22Rv1 (cell line): Measurements from ENCODE around the gene PLB1.

ENCODE experiments used
- ZFX ChIP-seq: fragments of 450-650 bp; IDR thresholded peaks from 2 replicates; pipeline ENCODE4 v1.6.1; 2017; ENCODE audit warnings: antibody characterized with exemption, borderline replicate concordance
- TF ChIP-seq, protein P1 (sequence below): fragments of 450-650 bp; IDR thresholded peaks from 2 replicates; pipeline ENCODE4 v1.5.1; 2017; ENCODE audit warnings: mild to moderate bottlenecking

DNA sequence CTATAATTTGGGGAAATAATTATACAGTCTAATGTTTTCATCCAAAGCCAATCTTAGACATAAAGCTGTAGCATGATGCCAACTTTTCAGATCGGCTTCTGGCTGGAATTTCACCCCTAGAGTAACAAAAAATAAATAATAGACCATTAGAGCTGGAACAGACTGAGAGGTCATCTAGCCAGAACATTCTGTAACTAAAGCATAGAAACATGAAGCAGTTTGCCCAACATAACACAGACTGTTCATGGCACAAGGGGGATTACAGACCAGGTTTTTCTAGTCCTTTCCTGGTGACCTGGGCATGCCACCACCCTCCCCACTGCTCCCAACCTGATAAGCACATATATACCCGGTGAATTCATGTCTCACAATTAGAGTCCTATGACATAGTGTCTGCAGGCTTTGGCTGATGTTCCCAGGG, 139.3 kb downstream of the PLB1 start:
- TF ChIP-seq, protein P1, sequence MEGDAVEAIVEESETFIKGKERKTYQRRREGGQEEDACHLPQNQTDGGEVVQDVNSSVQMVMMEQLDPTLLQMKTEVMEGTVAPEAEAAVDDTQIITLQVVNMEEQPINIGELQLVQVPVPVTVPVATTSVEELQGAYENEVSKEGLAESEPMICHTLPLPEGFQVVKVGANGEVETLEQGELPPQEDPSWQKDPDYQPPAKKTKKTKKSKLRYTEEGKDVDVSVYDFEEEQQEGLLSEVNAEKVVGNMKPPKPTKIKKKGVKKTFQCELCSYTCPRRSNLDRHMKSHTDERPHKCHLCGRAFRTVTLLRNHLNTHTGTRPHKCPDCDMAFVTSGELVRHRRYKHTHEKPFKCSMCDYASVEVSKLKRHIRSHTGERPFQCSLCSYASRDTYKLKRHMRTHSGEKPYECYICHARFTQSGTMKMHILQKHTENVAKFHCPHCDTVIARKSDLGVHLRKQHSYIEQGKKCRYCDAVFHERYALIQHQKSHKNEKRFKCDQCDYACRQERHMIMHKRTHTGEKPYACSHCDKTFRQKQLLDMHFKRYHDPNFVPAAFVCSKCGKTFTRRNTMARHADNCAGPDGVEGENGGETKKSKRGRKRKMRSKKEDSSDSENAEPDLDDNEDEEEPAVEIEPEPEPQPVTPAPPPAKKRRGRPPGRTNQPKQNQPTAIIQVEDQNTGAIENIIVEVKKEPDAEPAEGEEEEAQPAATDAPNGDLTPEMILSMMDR = no peak
- TF ChIP-seq ZFX = no peak
